HG03378 (cell line): ENCODE results near the gene TGFBR2.

Experiments
- ATAC-seq: cut with Tn5 transposase; IDR thresholded peaks from one replicate; pipeline ENCODE4 v1.9.1; 2021; ENCODE audit warnings: mild to moderate bottlenecking, moderate library complexity; ENCODE audit not compliant: unreplicated experiment

The TGFBR2 gene

GRCh38 chr3:30688776-30689641 lies 82.6 kb downstream of the TGFBR2 start:
- ATAC-seq: no peak

GRCh38 chr3:30690199-30690598 lies 83.8 kb downstream of the TGFBR2 start:
- ATAC-seq: no peak

GRCh38 chr3:30691249-30691880 lies 85.0 kb downstream of the TGFBR2 start:
- ATAC-seq: no peak

DNA sequence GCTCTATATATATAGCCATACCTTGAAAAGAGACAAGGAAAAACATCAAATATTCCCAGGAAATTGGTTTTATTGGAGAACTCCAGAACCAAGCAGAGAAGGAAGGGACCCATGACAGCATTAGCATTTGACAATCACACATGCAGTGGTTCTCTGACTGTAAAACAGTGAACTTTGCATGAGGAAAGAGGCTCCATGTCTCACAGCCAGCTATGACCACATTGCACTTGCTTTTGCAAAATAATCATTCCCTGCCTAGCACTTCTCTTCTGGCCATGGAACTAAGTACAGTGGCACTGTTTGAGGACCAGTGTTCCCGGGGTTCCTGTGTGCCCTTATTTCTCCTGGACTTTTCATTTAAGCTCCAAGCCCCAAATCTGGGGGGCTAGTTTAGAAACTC lies 85.5 kb downstream of the TGFBR2 start:
- ATAC-seq: no peak

DNA sequence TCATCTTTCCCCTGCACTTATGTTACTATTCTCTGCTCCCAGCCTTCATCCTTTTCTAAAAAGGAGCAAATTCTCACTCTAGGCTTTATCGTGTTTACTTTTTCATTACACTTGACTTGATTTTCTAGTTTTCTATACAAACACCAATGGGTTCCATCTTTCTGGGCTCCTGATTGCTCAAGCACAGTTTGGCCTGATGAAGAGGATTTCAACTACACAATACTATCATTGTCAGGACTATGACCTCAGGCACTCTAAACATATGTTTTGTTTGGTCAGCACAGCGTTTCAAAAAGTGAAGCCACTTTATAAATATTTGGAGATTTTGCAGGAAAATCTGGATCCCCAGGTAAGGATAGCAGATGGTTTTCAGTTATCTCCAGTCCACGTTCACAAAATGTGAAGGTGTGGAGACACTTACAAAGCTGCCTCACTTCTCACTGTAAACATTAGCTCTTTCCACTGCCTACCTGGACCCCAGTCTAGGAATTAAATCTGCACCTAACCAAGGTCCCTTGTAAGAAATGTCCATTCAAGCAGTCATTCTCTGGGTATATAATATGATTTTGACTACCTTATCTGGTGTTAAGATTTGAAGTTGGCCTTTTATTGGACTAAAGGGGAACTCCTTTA lies 86.2 kb downstream of the TGFBR2 start:
- ATAC-seq: no peak

- peak; percentile 98 for ATAC-seq
Measured at GRCh38 chr3:30693470-30694120, 87.2 kb downstream of the TGFBR2 start.

DNA sequence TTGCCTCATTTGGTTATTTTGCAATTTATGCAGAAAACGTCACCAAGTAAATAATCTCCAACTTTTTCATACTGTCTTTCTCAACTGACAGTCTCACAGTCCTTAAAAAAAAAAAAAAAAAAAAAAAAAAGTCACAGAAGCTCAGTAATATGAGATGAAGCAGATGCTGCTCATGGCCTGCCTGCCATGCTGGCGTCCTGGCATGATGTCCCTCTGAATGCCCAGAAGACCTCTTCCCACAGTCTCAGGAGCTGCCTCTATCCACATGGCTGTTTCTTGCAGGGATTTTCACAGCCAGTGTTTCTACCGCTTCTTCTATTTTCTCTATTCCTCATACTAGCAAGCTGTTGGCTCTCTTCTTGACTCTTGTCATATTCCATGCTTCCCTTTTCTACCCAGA lies 87.7 kb downstream of the TGFBR2 start:
- no peak for ATAC-seq

DNA sequence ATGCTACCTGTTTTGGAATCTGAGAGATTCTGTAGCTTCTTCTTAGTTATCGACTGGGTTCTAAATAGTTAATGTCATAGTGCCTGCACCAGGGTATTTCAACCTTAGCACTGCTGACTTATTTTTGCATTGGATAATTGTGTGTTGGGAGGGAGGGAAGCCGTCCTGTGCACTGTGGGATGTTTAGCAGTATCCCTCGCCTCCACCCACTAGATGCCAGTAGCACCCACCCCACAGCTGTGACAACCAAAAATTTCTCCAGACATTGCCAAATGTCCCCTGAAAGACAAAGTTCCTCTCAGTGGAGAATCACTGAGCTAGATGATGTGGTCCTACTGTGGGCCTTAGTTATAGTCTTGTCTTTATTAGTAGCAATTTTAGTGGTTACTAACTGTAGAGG lies 88.3 kb downstream of the TGFBR2 start:
- no peak for ATAC-seq

GRCh38 chr3:30695302-30696061 lies 89.1 kb downstream of the TGFBR2 start:
- no peak for ATAC-seq

DNA sequence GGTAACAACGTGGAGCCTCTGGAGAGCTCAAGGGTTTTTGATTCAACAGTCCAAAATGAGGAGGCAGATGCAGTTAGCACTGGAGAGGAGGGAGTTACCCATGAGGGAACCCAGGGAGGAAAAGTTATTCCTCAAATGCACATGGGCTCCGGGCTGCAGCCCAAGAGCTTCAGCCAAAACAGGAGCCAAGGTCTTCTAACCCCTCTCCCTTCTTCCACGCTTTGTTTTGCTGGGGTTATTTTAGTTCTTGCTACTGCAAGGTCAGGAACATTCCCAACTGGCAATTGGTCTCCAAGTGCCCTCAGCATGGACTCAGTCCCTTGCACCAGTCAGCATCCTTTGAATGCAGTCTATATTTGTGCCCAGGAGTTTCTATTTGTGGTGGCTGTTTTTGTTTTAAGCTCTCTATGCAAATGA lies 90.0 kb downstream of the TGFBR2 start:
- ATAC-seq: no peak

- no peak for ATAC-seq
Measured at GRCh38 chr3:30696896-30697295, 90.5 kb downstream of the TGFBR2 start.

DNA sequence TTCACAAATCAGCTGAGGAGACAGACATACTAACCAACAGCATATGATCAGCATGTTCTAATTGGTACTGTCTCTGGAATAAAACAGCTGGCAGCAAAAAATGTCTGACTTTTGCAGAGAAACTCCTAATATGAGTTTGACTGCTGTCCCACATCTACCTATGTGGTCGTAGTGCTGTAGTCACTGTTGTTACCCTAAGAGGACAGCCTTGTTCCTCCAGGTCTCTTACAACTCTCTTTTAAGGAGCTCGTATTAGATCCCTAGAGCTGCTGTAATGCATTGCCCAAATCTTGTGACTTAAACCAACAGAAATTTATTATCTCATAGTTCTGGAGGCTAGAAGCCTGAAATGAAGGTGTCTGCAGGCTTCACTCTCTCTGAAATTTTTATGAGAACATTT lies 92.1 kb downstream of the TGFBR2 start:
- ATAC-seq: no peak

GRCh38 chr3:30699927-30700326 lies 93.5 kb downstream of the TGFBR2 start:
- no peak for ATAC-seq

GRCh38 chr3:30700702-30701321 lies 94.4 kb downstream of the TGFBR2 start:
- ATAC-seq: no peak

DNA sequence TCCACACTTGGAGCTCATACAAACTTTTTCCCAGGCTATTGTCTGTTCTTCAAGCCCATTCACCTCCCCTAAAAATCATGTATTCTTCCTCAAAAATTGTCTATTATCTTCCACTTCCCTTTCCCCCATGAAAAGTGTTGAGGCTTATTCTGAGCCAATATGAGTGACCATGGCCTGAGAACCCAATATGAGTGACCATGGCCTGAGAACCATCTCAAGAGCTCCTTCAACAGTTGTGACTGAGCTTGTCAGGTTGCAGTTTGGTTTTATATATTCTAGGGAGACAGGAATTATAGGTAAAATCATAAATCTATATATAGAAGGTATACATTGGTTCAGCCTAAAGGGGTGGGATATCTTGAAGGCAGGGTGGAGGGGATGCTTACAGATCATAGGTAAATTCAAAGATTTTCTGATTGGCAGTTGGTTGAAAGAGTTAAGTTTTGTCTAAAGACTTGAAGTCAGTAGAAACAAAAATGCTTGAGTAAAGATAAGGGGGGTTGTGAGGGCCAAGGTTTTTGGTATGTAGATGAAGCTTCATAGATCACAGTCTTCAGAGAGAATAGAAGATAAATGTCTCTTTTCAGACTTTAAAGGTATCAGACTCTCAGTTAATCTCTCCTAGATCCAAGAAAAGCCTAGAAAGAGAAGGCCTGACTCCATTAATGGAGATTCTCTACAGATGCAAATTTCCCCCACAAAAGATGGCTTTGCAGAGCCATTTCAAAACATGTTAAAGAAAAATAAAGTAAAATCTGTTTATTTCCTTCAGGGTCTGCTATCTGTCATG lies 95.8 kb downstream of the TGFBR2 start:
- ATAC-seq: no peak

DNA sequence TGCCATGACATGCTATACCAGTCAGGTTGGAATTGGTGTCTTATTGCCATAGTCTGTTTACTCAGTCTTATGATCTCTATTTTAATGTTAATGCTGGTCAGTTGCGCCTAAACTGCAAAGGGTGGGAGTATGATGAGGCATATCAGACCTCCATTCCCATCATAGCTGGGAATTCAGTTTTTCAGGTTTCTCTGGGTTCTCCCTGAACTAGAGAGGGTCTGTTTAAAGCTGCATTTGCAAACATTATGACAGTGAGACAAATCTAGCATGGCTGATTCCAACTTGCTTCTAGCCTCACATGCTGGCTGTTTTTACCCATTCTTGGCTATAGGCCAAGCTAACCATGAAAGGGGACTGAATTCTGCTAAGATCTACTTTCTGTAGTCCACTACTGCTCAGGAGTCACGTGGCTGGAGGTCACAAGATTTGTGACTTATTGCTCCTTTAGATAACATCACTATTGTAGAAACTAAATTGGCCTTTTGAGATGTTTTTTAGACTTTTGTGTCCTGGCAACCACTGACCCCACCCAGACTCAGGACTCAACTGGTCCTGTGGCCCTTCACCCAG lies 96.5 kb downstream of the TGFBR2 start:
- ATAC-seq: no peak

DNA sequence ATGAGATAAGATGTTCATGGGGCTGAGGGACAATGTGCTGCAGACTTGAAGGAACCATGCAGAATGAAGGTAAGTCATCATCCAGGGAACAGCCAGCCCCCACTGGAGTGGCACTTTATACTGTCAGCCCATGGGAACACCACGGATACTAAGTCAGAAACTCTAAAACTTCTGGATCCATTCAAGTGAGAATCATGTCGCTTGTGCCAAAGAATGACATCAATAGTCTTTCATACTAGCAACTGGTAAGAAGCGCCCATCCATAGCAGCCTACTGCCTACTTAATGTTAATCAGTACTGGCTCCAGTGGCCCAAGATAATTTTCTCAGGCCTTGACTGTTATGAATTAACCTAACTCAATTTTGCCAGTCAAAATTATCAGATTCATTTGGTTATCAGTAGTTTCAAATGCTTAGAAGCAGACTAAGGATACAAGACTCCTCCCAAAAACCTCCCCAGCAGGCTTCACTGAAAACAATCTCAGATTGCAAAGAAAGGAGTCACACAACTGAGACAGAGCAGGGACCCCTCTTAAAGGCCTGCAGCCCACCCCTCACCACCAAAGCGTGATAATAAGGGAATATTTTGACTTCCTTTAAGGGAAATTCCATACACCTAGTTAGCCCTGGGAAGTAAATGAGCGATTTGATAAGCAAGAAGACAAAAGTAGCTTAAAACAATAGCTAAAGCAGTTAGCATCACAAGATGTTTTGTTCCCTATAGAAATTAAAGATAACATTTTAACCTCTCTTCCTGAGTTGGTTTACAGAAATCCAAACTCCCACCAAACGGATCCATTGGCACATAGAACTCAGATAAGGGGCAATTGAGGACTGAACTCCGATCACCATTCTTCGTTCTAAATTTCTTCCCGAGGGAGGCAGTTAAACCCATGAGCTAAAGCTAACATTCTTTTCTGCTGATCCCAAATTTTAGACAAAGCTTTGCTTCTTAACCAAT lies 98.8 kb downstream of the TGFBR2 start:
- no peak for ATAC-seq

- ATAC-seq: no peak
Measured at GRCh38 chr3:30707825-30708224, 101.4 kb downstream of the TGFBR2 start.
